Loucy (cell line): Measurements from ENCODE around the gene ALK.

Source experiments
- H2AFZ ChIP-seq: fragments of 200-600 bp; sonication (generic); 2 replicates; pipeline ENCODE4 v1.6.0; 2016; ENCODE audit warnings: antibody characterized with exemption, mild to moderate bottlenecking, low read length, moderate library complexity
- H3F3A ChIP-seq: fragments of 200-600 bp; 2 replicates; pipeline ENCODE4 v1.6.0; 2016; ENCODE audit warnings: antibody characterized with exemption, low read depth, mild to moderate bottlenecking
- H3K27me3 ChIP-seq: fragments of 200-600 bp; sonication (generic); 2 replicates; pipeline ENCODE4 v1.6.1; 2014; ENCODE audit warnings: low read length, mild to moderate bottlenecking; ENCODE audit not compliant: insufficient read depth, poor library complexity, severe bottlenecking
- H3K36me3 ChIP-seq: fragments of 200-600 bp; sonication (generic); 2 replicates; pipeline ENCODE4 v1.6.1; 2016; ENCODE audit warnings: low read length; ENCODE audit not compliant: insufficient read depth
- H3K4me1 ChIP-seq: fragments of 200-600 bp; sonication (generic); 2 replicates; pipeline ENCODE4 v1.5.1; 2014; ENCODE audit warnings: low read length, mild to moderate bottlenecking; ENCODE audit not compliant: insufficient read depth, poor library complexity, severe bottlenecking
- H3K4me2 ChIP-seq: fragments of 200-600 bp; sonication (generic); 2 replicates; pipeline ENCODE4 v1.6.0; 2014; ENCODE audit warnings: antibody characterized with exemption, low read length, low read depth, mild to moderate bottlenecking; ENCODE audit not compliant: poor library complexity, severe bottlenecking
- H3K4me3 ChIP-seq: fragments of 200-600 bp; sonication (generic); 2 replicates; pipeline ENCODE4 v1.5.1; 2014; ENCODE audit warnings: low read length, mild to moderate bottlenecking, mixed read lengths; ENCODE audit not compliant: poor library complexity, severe bottlenecking
- H3K79me2 ChIP-seq: fragments of 200-600 bp; sonication (generic); 2 replicates; pipeline ENCODE4 v1.6.1; 2014; ENCODE audit warnings: low read length; ENCODE audit not compliant: insufficient read depth
- H3K9ac ChIP-seq: fragments of 200-600 bp; sonication (generic); 2 replicates; pipeline ENCODE4 v1.6.0; 2014; ENCODE audit warnings: mild to moderate bottlenecking, low read depth, low read length, moderate library complexity; ENCODE audit not compliant: poor library complexity, severe bottlenecking
- H3K9me2 ChIP-seq: fragments of 200-600 bp; sonication (generic); replicated peaks from 2 replicates; pipeline ENCODE4 v1.6.1; 2016; ENCODE audit warnings: low read depth, low read length, mixed read lengths
- H3K9me3 ChIP-seq: fragments of 200-600 bp; sonication (generic); 2 replicates; pipeline ENCODE4 v1.6.1; 2014; ENCODE audit warnings: mild to moderate bottlenecking, antibody characterized with exemption, low read length, low read depth; ENCODE audit not compliant: insufficient read depth
- H4K20me1 ChIP-seq: fragments of 200-600 bp; sonication (generic); 2 replicates; pipeline ENCODE4 v1.6.0; 2014; ENCODE audit warnings: antibody characterized with exemption, low read length, mild to moderate bottlenecking; ENCODE audit not compliant: insufficient read depth, poor library complexity, severe bottlenecking
- CTCF ChIP-seq: fragments of 200-600 bp; sonication (generic); conservative IDR thresholded peaks from 2 replicates; pipeline ENCODE4 v1.5.1; 2014; ENCODE audit warnings: mild to moderate bottlenecking, antibody characterized with exemption, low read length
- EZH2phosphoT487 ChIP-seq: fragments of 200-600 bp; IDR thresholded peaks from 2 replicates; pipeline ENCODE4 v1.6.1; 2018; ENCODE audit warnings: antibody characterized with exemption, mild to moderate bottlenecking, moderate library complexity, borderline replicate concordance

The ALK gene

GRCh38 chr2:29314816-29315571 lies 606.4 kb downstream of the ALK start:
- TF ChIP-seq EZH2phosphoT487 (no peak), CTCF (peak; percentile 50)
- Histone ChIP-seq H3K4me1 (peaks cover 26% of the 10 kb centered on the region), H3K9ac (peak overlapping the region; percentile 57), H3K4me3 (peak overlapping the region; percentile 72), H3K9me2 (no peaks in the 10 kb centered on the region), H3K9me3 (no peaks in the 10 kb centered on the region), H3F3A (peaks cover 3% of the 10 kb centered on the region; the same call in 1 of the 2 replicates), H3K79me2 (no peaks in the 10 kb centered on the region), H2AFZ (peak overlapping the region; percentile 62; the same call in 1 of the 2 replicates), H3K27me3 (no peaks in the 10 kb centered on the region), H3K36me3 (no peaks in the 10 kb centered on the region), H3K4me2 (peak overlapping the region; percentile 86), H4K20me1 (no peaks in the 10 kb centered on the region)

GRCh38 chr2:29311458-29311857 lies 609.9 kb downstream of the ALK start:
- Histone ChIP-seq H3K36me3 (no peaks in the 10 kb centered on the region), H3K79me2 (no peaks in the 10 kb centered on the region), H3F3A (peaks cover 3% of the 10 kb centered on the region; the same call in 1 of the 2 replicates), H2AFZ (no peak overlapping the region), H3K9ac (no peak overlapping the region), H3K4me3 (no peak overlapping the region), H3K9me3 (no peaks in the 10 kb centered on the region), H3K4me2 (no peak overlapping the region), H3K9me2 (no peaks in the 10 kb centered on the region), H3K4me1 (peaks cover 26% of the 10 kb centered on the region), H3K27me3 (no peaks in the 10 kb centered on the region), H4K20me1 (no peaks in the 10 kb centered on the region)
- no peak for TF ChIP-seq EZH2phosphoT487
- no peak for TF ChIP-seq CTCF

DNA sequence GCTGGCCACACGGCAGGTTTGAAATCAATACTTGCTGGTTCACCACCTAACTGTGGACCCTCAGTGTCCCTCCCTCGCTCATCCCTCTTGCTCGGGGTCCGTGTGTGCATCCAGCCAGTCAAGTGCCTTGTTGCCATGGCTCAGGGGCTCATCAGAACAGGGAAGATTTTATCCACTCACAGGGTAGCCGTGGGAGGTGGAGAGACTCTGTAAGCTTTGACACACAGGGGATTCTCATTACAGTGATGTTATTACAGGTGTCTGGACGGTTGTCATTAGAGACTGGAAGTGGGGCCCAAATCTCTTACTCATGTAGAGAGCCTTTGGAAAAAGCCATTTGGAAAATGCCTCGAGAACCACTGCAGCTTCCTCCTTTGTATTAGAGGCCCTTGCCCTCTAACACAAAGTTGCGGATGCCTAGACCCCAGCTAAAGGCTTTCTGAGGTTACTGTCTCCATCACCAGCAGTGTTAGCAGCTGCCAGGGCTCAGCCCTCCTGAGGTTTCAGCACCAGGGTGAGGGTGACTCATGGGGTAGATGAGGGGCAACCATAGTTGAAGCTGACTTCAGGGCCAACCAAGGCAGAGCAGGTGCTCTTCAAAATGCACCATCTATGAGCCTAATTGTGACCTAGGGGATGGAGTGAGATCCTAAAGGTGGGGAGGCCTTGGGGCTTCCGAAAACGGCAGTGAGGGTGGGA lies 610.6 kb downstream of the ALK start:
- Histone ChIP-seq H3K9me3 (no peaks in the 10 kb centered on the region), H2AFZ (no peak overlapping the region), H3K27me3 (no peaks in the 10 kb centered on the region), H4K20me1 (no peaks in the 10 kb centered on the region), H3K9me2 (no peaks in the 10 kb centered on the region), H3K36me3 (no peaks in the 10 kb centered on the region), H3K4me3 (no peak overlapping the region), H3K9ac (no peak overlapping the region), H3F3A (peaks cover 3% of the 10 kb centered on the region; the same call in 1 of the 2 replicates), H3K79me2 (no peaks in the 10 kb centered on the region), H3K4me1 (peaks cover 24% of the 10 kb centered on the region), H3K4me2 (no peak overlapping the region)
- TF ChIP-seq CTCF, result no peak
- no peak for TF ChIP-seq EZH2phosphoT487
